Bronchial smooth muscle cell (primary cell): ENCODE results near the gene GNB3. TPM values are rescaled to one million over a fixed set of nuclear protein-coding genes. Genes with fewer than 3 reads are reported as not detected.

ENCODE experiments used
- total RNA-seq: library from RNA; depleted of rRNA; stranded (reverse); fragments of >200 nt; gene quantifications from 2 replicates; pipeline ENCODE4 v1.2.1, GENCODE V29; 2014

The GNB3 gene
- total RNA-seq: 1.3 and 2.0 TPM in 2 replicates

GRCh38 chr12:6840761-6841515 lies at the start of gene GNB3:
GNB3 (plus strand) TSS chr12:6840925; CDS start chr12:6841288, 363 bp downstream.

GRCh38 chr12:6821591-6822425 lies 18.9 kb upstream of the GNB3 start, which contains the start of gene GPR162:
GPR162 (plus strand) TSS chr12:6821821; CDS start chr12:6823899, 2,078 bp downstream.

GRCh38 chr12:6827982-6828780 lies 12.5 kb upstream of the GNB3 start, which contains the start of gene P3H3:
P3H3 (plus strand) TSS chr12:6828407; CDS start chr12:6828441, 34 bp downstream.

DNA sequence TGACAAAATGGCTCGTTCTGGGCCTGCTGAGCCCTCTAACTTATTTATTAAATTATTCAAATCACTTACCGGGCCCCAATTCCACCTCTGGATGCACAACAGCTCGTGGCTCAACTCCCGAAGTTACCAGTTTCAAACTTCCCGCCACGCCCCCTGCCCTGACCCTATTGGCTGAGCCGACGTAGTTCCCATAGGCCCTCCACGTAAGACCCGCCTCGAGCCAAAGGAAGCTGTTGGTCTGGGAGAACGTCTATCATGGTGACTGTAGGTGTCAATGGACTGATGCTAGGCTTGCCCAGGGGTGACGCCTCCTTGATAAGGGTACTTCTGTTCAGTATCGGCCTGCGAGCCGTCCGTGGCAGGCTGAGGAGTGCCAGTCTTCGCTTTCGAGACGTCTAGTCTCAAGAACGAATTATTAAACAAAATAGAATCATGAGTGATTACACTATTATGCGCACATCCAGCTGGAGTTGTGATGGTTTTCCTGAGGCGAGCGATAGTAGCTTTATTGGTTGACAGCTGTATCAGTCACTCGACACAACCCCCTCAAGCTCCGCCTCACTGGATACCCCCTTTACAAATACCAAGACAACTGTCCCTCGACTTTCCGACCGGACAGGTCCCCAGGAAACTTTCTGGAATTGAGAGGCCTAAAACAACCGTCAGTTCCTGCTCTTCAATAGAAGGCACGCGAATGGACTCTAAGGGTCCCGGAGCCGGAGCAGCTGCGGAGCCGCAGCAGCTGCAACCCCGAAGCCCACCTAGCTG lies 10.6 kb downstream of the GNB3 start, which contains the start of gene CDCA3:
CDCA3 (minus strand) TSS at position 134 of the 768 bp plus-strand sequence. CDS start 334 bp downstream, outside the sequence.

DNA sequence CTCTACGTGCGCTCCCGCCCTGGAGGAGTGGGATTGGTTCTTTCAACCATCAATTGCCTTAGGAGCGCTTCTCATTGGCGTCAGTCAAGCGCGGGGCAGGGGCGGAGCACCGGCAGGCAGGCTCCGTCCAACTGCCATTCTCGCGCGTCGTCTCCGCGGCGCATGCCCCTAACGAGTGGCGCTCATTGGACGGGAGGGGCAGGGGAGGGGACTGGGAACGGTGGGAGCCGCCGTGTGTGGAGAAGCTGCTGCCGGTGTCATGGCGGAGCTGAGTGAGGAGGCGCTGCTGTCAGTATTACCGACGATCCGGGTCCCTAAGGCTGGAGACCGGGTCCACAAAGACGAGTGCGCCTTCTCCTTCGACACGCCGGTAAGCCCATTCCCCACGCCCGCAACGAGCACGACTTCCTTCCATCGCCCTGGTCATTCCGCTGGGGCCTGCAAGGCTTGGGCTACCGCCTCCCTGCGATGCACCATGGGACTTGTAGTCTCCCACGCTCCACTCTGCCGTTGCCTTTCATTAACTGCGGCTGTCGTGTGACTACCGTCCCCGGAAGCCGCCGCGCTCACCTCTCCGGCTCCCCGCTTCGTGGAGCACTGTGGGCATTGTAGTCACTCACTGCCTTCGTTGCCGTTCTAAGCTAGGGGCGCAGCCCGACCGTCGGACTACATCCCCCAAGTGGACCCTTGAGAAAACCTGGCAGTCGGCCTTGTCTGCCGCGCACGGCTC lies 11.4 kb downstream of the GNB3 start, which contains the start of gene USP5:
USP5 (plus strand) TSS at position 230 of the 730 bp plus-strand sequence; CDS start at position 260, 30 bp downstream.

GRCh38 chr12:6867413-6868210 lies 26.9 kb downstream of the GNB3 start, which contains the start of gene TPI1:
TPI1 (plus strand) TSS chr12:6867531; CDS start chr12:6867567, 36 bp downstream.

DNA sequence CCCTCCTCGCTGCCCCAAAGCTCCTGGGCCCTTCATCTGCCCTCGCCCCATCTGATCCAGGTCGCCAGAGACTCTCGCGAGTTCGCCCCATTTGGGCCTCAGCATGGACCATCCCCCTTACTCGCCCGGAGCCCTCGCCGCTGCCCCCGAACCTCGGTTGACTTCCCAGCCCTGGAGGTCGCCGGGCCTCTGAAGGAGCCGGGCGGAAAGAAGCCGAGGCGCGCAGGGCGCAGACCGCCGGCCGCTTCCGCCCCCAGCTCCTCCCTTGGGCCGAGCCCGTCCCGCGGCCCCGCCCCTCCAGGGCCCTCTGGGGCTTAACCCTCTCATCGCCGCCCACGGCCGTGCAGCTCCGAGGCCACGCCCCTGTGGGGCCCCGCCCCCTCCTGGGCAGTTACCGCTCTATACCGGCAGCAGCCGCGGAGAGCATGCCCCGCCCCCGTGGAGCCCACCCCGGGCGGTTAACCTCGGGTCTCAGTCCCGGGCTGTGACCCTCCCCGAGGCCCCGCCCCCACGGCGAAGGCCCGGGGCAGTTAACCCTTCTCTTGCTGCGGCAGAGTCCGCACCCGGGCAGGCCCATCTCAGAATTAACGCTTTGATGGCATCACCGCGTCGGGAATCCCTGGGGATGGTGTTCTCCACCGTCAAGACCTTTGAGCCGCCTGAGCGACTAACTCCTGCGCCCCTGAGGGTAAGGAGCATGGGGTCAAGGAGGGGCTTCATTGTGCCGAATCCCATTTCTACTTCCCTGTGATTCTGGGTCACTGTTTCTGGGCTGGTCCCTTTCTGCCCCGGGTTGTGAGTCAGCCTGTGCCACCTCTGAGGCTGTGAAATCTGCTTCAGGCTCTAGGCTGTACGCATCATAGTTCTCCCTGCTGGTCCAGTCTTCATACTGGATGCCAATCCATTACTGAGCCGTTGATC lies 32.6 kb downstream of the GNB3 start, which contains the start of gene SPSB2:
SPSB2 (minus strand) TSS at position 210 of the 921 bp plus-strand sequence. CDS start 402 bp downstream, outside the sequence.

Other genes starting within 250 kb of the GNB3 start
- 177 and 244 TPM in 2 replicates for gene CHD4, start 233.5 kb upstream of the GNB3 start, total RNA-seq
- gene LPAR5, start 205.0 kb upstream of the GNB3 start, total RNA-seq: not detected in 2 replicates
- gene ACRBP, start 193.5 kb upstream of the GNB3 start, total RNA-seq: 0.16 and 0.34 TPM in 2 replicates
- 41.0 and 41.6 TPM in 2 replicates for gene ING4, start 177.8 kb upstream of the GNB3 start, total RNA-seq
- 9.6 and 10.8 TPM in 2 replicates for gene ZNF384, start 151.6 kb upstream of the GNB3 start, total RNA-seq
- 0.09 and 0.16 TPM in 2 replicates for gene PIANP, start 140.1 kb upstream of the GNB3 start, total RNA-seq
- 98.5 and 128 TPM in 2 replicates for gene COPS7A, start 116.9 kb upstream of the GNB3 start, total RNA-seq
- 95.8 and 115 TPM in 2 replicates for gene MLF2, start 87.8 kb upstream of the GNB3 start, total RNA-seq
- gene PTMS, start 74.6 kb upstream of the GNB3 start, total RNA-seq: 59.3 and 88.7 TPM in 2 replicates
- gene LAG3, start 68.4 kb upstream of the GNB3 start, total RNA-seq: 0.09 and 0.32 TPM in 2 replicates
- gene CD4, start 51.4 kb upstream of the GNB3 start, total RNA-seq: 0.16 and 0.17 TPM in 2 replicates
- 5.1 and 5.8 TPM in 2 replicates for gene GPR162, start 19.1 kb upstream of the GNB3 start, total RNA-seq
- 72.0 and 114 TPM in 2 replicates for gene P3H3, start 12.5 kb upstream of the GNB3 start, total RNA-seq
- gene CDCA3, start 10.4 kb downstream of the GNB3 start, total RNA-seq: 1.2 and 3.0 TPM in 2 replicates
- 77.2 and 79.0 TPM in 2 replicates for gene USP5, start 11.2 kb downstream of the GNB3 start, total RNA-seq
- gene TPI1, start 26.6 kb downstream of the GNB3 start, total RNA-seq: 512 and 968 TPM in 2 replicates
- gene SPSB2, start 32.4 kb downstream of the GNB3 start, total RNA-seq: 10.1 and 13.6 TPM in 2 replicates
- 11.3 and 15.9 TPM in 2 replicates for gene LRRC23, start 63.9 kb downstream of the GNB3 start, total RNA-seq
- 18.4 and 19.9 TPM in 2 replicates for gene ENO2, start 73.7 kb downstream of the GNB3 start, total RNA-seq
- 8.2 and 11.0 TPM in 2 replicates for gene ATN1, start 87.0 kb downstream of the GNB3 start, total RNA-seq
- gene RNU7-1, start 102.9 kb downstream of the GNB3 start, total RNA-seq: not detected in 2 replicates
- gene C12orf57, start 103.1 kb downstream of the GNB3 start, total RNA-seq: 137 and 179 TPM in 2 replicates
- gene PTPN6, start 110.4 kb downstream of the GNB3 start, total RNA-seq: 0.09 and 0.79 TPM in 2 replicates
- gene PHB2, start 129.7 kb downstream of the GNB3 start, total RNA-seq: 101 and 123 TPM in 2 replicates
- gene EMG1, start 130.0 kb downstream of the GNB3 start, total RNA-seq: 21.1 and 25.8 TPM in 2 replicates
- gene LPCAT3, start 177.6 kb downstream of the GNB3 start, total RNA-seq: 10.2 and 12.8 TPM in 2 replicates
- 378 and 815 TPM in 2 replicates for gene C1S, start 219.8 kb downstream of the GNB3 start, total RNA-seq